NCI-H187 (cell line): Measurements from ENCODE around the gene TRDMT1.

ENCODE experiments used
- DNase-seq, 2 experiments: peaks; one replicate each; lab custom pipeline; 2025; lab: John Stamatoyannopoulos, UW

The TRDMT1 gene

DNA sequence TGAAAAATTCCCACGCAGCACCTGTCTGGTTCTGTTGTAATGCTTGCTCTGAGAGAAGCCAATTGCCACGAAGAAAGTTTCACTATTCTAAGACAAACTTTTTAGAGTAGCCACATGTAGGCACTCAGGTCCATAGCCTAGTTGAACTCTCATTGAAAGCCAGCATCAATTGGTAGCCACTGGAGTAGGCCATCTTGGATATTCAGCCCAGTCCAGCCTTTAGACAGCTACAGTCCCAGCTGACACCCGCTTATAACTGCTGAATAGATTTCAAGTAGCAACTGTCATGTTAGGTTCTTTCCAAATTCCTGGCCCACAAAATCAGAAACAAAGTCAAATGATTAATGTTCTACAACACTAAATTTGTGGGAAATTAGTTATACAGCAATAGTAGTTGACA, 103.5 kb downstream of the TRDMT1 start:
- DNase-seq, result no peak
